Glomerular visceral epithelial cell (primary cell): ENCODE results near the gene RIMS4.
"Not testable (repeated sequence)": the region's sequence is repeated elsewhere in the genome, so short reads cannot be mapped to it uniquely, and the experiment has no call there.

Experiments
- DNase-seq: peaks from one replicate; pipeline ENCODE4 v3.0.0-alpha.2; 2016; ENCODE audit errors: extremely low spot score

Gene RIMS4

DNA sequence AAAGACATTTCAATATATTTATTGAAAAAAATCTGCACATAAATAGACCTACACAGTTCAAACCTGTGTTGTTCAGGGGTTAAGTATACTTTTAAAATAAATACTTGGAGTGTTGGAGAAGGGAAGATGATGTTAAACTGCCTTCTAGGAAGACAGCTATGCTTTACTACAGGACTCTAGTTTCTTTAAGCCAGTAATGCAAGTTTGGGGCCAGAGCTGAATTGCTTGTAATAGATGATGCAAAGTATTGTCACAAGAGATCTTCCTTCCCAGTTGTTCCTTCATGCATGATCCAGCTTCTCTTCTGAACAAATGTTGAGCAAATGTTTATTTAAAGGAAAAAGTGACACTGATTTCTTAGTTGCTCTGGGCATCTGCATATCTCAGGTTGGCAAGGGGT, 20.2 kb upstream of the RIMS4 start:
- DNase-seq = no peak

DNA sequence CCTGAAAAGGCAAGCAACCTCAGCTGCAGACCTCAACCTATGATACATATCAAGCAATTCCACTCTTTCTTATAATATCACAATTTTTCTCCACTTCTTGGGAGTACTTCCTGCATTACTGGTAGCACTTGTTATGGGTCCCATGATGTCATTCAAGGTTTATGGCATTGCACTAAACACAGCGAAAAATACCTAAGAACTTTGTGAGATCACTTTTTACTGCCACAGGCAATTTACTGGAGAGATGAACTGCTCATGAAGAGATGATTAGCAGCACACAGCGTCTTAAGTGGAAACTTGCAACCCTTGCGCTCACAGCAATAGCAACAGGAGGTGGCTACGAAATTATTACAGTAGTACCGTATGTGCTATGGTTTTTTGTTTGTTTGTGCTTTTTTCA, 19.3 kb upstream of the RIMS4 start:
- DNase-seq = no peak

DNA sequence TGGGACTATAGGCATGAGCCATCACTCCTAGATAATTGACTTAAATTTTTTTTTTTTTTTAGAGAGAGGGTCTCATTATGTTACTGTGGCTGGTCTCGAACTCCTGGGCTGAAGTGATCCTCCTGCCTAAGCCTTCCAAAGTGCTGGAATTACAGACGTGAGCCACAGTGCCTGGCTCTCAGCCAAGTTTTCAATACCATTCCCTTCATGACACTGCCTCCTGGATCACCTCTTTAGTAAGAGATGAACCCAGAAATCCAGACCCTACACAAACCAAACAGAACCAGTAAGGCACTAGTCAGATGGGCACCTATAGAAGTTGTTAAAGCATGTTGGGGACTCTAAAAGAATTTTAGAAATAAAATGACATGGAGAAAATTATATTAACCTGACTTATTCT, 18.3 kb upstream of the RIMS4 start:
- DNase-seq = no peak

DNA sequence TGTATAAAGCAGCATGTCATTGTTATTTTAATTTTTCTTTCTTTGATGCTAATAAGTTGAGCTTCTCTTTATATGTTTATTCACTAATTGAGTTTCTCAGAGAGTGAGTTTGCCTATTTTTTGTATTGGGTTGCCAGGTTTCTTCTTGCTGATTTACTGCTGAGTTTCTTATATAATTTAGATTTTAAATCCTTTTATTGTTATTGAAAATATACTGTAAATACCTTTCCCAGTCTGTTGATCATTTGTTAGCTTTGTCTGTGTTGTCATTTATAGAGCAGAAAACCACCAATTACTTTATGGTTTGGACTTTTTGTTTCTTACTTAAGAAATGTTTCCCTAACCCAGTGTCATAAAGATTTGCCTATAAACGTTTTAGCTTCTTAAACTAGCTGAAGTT, 17.1 kb upstream of the RIMS4 start:
- no peak for DNase-seq

DNA sequence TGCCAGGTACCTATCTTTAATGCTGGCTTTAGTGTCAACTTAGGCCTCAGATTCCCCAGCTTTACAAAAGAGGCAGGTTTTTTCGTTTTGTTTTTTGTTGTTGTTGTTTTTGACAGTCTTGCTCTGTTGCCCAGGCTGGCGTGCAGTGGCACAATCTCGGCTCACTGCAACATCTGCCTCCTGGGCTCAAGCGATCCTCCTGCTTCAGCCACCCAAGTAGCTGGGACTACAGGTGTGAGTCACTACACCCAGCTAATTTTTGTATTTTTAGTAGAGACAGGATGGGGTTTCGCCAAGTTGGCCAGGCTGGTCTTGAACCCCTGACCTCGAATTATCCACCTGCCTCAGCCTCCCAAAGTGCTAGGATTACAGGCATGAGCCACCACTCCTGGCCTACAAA, 11.2 kb upstream of the RIMS4 start:
- DNase-seq = not testable (repeated sequence)

DNA sequence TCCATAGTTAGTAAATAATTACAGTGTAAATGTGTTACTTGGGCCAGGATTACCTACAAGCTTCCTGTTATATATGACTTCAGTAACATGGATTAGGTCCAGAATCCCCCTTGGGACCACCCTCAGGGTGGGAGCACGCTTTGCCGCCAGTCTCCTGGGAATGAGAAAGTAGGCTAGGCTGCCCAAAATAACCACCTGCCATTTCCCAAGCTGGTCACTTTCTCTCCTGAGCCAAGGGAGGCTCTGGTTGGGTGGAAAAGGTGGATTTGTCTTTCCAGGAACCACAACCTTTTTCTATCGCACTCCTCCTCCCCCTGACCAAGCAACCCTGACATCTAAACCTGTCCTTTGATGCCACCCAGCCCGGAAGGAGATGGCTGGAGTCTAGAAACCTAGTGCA, 9.6 kb upstream of the RIMS4 start:
- no peak for DNase-seq

DNA sequence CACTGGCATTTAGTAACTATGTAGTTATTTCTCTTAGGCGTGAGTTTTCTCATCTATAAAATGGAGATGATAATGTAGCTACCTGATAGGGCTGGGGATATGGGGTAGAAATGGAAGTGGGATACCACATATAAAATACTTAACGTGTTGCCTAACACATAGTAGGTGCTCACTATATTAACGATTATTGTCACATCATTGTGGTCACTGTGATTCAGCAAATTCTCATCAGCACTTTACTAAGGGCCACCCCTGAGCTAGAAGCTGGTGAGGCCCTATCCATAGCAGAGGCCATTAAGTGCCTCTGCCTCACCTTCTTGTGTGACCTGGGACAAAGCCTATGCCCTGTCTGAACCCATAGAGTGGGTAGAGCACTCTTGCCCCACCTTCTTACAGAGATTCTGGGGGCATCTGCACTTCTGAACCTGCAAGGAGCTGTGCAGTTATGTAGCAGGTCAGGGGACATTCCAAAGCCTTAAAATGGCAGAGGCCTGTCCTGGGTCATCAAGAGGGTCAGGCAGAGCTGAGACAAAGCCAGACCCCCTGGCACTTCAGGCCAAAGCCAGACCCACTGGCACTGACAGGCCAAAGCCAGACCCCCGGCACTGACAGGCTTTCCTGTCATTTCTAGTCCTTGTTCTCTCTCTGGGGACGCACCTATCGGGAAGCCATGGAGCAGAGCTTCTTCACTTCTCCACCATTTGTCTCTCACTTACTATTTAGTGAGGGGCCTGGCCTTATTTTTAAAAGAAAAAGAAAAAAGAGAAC, 7.0 kb upstream of the RIMS4 start:
- no peak for DNase-seq

DNA sequence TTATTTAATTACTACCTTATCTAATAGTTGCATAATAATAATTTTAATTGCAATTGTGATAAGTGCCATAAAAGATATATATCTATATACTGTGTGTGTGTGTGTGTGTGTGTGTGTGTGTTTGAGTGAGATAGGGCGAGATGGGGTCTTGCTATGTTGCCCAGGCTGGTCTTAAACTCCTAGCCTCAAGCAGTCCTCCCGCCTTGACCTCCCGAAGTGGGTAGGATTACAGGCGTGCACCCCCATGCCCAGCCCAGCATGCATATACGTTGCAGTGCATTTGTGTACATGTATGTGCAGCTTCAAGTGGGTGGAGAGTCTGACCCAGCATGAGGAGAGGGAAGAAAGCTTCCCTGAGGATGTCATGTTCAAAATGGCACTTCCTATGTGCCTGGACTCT, 4.6 kb upstream of the RIMS4 start:
- DNase-seq = no peak

DNA sequence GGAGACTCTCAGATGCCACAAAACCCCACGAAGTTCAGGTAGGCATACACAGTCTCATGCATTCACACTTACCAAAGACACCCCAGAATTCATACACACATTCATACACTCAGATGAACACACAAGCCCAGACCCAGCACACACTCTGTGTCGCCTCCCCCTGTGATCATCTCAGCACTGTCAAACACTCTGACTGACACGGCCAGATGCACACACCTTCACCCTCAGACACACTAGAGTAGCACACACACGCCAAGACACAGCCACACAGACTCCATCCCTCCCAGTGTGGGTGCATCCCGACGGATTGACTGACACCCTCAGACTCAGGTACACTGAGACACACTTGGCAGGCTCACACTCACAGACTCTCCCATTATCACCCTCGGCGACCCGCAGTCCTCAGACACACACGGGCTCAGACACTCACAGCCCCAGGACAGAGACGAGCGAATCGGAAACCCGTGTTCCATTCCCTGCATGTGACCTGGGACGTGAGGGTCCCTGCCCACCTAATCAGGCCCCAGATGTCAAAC, 872 bp upstream of the RIMS4 start:
- DNase-seq = no peak

DNA sequence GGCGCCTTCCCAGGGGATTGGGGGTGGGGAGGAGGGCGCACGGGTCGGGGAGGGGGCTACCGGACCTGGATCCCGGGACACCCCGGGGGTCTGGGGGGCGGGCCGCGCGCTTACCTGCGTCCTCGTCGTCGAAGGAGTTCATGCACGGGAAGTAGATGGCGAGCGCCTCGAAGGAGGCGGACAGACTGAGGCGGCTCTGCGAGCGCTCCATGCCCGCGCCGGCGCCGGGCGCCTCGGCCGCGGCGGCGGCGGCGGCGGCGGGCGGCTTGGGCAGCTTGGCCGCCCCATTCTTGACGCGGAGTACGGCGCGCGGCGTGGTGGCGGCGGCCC, 320 bp downstream of the RIMS4 start:
- DNase-seq = no peak

DNA sequence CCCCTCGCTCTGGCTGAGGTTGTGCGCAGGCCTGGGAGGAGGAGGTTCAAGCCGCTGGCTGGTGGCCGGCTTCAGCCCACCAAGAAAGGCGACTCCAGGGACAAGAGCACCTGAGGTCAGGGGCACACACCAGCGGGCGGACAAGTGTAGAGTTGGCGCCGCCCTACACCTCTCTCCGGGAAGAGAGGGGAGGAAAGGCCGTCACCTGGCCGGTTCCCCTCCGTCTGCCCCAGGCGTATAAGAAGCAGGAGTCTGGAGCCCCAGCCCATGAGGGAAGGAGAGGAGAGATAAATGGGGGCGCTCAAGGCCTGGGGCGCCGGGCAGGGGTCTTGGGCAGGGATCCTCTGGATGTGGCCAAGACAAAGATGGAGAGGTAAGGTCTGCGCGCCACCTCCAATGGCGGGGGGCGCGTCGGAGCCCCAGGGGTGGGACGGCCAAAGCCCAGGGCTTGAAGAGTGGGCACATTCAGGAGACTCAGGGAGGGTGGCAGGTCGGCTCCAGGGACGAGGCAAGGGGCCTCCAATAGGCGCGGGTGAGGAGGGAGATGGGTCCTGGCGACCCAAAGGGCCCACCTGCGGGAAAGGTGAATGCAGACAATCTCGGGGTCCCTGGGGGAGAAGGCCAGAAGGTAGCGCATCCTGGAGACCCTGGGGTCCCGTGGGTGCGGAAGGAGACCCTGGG, 826 bp downstream of the RIMS4 start:
- DNase-seq = no peak

DNA sequence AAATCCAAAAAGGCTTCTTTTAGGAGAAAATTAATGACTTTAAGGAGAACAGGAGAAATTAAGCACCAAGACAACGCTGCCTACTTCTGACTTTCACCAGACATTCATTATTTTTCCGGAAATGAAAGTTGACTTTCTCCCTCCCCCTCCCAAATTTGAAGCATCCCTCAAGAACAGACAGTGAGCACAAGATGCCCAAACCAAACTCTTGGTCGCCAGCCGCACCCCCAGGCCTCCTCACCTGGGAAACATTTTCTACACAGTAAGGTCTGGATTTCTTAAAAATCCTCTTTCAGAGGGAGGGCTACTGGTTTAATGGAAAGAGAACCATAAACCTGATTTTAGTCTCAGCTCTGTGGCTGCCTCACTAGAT, 2.7 kb downstream of the RIMS4 start:
- no peak for DNase-seq

DNA sequence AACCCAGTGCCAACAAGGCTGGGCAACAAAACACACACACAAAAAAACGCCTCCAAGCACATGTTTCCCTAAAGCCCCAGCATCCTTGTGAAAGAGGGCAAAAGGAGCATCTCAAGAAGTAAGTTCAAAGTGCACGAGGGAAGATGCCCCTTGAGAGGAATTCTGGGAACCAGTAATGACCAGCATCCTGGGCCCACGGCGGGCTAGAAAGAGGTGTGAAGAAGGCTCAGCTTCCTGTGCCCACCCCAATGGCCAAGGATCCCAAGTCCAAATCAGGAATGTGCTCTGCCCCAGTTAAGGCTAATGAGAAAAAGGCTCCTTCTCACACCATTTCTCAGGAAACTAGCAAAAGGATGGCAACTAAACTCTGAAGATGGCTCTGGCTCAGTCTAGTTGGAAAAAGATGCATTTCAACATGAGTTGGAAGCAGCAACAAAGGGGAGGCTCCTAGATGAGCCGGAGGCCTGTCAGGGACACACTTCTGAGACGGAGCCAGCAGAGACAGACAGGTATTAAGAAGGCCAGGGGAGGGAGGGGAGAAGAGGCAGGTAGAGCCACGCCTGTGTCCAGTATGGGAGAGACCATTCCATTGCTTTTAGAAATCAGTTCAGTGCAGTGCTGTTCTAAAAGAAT, 3.2 kb downstream of the RIMS4 start:
- no peak for DNase-seq

DNA sequence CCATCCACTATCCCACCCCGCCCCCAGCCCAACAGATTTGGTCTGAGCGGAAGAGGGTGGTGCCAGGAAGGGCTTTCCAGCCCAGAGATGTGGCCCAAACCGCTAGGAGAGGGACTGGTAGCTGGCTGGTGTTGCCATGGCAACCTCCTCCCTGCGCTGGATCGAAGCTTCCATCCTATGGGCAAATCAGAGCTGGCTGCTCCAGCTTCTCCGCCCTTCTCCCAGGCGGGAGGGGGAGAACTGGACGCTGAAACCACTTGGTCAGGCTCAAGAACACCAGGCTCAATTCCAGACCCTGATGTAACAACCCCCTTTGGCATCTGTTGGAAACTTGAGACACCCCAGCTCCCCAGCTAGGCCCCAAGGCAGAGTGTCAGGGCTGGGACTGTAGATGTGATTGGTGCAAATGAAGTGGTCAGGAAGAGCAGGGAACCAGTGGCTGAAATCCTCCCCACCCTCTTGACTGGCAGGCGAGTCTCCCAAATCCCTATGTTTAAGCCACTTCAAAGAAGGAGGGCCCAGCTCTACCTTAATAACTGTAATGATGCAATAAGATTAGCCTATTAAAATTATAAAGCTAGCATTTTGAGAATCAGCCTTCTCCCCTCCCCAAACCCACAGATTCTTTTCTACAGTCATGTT, 4.2 kb downstream of the RIMS4 start:
- no peak for DNase-seq

DNA sequence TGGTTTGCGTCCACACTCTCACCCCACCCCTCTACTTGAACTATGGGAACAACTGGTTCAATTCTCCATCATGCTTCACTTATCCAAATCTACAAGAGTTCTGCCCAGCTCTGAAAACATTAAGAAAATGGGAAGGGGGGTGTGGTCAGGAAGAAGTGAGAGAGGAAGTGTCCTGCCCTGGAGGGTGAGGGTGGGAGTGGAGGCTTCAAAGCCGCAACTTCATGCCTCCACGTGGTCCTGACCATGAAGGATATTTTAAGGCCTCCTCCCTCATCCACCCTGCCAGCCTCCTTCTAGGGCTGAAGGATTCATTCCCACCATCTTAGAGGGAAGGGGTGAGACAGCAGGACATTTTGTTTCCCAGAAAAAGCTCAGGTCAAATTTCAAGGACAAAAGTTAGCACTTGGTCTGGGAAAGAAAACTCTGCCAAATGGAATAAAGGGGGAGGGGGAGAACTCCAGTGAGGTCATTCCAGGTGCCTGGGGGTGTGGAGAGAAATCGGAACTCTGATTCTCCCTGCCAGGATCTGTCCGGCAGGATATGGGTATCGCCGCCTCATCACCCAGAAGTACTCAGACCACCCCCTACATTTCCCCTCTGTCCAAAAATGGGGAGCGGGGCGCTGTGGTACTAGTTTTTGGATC, 4.9 kb downstream of the RIMS4 start:
- DNase-seq = no peak

DNA sequence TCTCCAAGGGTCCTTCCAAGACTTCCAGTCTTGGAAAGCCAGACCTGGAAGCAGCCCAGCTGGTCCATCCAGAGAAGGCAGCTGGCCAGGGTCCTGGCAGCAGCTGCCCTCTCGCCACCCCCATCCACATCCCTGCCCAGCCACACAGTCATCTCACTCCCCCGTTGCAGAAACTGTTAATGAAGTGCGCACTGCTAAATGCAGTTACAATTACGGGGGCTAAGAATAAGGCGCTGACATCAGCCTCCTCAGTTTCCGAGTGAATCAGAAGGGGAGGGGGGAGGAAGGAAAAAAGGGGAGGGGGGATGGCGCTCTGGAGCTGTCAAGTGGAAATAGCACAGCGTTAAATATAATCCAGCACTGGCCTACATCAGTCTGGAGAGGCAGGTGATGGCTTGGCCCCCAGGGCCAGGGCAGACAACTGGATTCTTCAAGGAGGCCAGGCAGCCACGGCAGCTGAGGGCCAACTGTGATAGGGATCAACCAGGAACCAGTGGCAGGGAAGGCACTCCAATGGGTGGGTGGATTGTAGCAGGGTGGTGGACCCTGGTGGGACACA, 6.9 kb downstream of the RIMS4 start:
- DNase-seq = no peak

DNA sequence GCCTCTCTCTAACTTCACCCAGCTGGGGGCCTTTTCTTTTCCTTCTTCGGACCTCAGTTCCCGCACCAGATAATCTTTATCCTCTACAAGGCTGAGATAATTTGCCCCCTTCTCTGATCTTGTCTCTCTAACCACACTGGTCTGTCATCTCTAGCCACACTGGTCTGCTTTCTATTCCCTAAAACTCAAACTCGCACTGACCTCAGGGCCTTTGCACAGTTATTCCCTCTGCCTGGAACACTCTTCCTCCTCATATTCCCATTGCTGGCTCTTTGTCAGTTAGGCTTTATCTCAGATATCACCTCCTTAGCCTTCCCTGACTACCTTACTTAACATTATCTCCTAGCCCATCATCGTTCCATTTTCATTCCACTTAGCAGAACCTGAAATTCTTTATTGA, 7.6 kb downstream of the RIMS4 start:
- DNase-seq = no peak

DNA sequence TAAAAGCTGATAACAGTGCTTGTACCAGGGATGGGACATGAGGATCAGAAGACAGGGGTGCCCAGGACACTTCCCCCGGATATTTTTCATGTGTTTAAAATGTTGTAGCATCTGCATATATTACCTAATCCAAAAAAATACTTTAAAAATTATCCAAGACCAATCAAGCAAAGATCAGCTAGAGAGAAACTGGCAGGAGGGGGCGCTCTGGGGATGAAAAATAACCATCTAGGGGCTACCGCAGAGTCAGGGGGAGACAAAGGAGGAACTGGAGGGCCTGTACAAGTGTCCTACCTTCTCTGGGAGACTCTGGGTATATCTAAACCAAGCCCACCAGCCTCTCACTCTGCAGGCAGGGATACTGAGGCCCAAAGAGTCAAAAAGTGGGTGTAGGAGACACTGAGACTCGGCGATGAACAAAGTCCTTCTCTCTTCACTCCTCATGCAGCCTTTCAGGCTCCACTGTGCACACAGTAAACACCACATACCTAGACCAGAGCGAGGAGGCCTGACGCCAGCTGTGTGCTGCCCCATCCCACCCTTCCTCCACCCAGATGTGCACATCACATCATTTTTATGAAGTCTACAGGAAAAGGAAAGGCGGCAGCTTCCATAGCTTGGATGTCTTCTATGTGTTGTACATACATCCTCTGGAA, 9.8 kb downstream of the RIMS4 start:
- no peak for DNase-seq

DNA sequence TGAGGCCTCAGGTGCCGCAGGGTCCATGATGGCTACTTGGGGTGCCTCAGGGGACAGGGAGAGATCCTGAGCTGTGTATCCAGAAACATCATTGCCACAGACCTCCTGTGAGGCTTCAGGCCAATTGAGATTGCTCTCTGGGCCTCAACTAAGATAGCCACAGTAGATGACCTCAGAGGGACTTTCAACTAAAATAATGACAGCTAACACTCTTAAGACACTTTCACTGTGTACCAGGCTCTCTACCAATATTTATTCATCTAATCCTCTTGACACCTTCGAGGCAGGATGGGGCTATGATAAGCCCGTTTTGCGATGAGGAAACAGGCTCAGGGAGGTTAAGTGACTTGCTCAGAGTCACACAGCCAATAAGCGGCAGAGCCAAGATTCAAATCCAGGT, 10.7 kb downstream of the RIMS4 start:
- no peak for DNase-seq

DNA sequence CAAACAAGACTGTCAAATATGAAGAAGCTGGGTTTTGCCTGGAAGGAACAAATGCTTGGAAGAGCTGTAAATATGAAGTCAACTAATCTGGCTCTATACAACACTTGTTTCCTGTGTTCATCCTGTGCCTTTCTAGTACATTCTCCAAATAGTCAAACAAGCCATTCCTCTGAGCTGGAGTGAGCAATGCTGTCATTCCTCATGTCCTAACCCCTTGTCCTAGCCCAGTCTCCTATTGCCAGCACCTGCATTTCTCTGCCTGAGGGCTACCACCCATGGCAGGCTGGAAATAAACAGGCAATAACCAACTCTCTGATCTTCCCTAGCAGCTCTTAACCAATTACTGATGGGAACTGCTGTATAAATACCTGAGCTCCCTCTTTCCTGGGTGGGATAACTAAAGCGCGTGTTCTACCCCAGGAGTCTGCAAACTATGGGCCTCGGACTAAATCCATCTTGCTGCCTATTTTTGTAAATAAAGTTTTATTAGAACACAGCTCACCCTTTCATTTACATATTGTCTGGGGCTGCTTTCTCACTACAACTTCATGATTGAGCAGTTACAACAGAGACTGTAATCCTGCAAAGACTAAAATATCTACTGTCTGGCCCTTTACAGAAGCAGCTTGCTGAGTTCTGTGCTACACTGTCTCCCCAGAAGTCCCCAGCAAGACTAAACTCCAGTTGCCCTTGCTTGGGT, 13.4 kb downstream of the RIMS4 start:
- DNase-seq = no peak

DNA sequence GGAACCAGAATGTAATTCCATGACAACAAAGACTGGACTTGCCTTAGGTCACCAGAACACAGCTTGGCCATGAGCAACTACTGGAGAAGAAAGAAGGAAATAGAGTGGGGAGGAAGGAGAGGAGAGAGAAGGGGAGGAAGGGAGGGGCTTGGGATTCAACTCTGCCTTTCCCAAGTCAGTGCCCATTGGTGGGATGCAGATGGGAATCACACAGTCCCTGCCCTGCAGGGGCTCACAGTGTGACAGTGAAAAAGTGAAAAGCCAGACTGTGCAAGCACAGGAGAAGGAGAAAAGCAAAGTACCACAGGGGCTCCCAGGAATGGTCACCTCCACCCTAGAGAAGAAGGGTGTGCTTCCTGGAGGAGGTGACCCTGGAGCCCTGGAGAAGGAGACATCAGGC, 14.0 kb downstream of the RIMS4 start:
- DNase-seq = no peak
